Astrocyte of the cerebellum (primary cell): ENCODE results near the gene SMIM17.

Experiments used
- DNase-seq: peaks from one replicate; pipeline ENCODE4 v3.0.0-alpha.2; 2011; ENCODE audit warnings: low read depth
- H3K4me3 ChIP-seq: 2 replicates; pipeline ENCODE4 v1.5.1; 2011; ENCODE audit warnings: mild to moderate bottlenecking, low read depth, low read length, moderate library complexity
- CTCF ChIP-seq: IDR thresholded peaks from 2 replicates; pipeline ENCODE4 v1.5.1; 2012; ENCODE audit warnings: low read length, low read depth, moderate library complexity, mild to moderate bottlenecking; ENCODE audit errors: missing control alignments
- in situ Hi-C: cut with HindIII; loops from 2 replicates; pipeline ENCODE4 v1.10.0; 2017; ENCODE audit warnings: low sequenced_read_pairs

Gene SMIM17

GRCh38 chr19:56601375-56601774, 41.6 kb upstream of the SMIM17 start:
- in situ Hi-C loops, result no loop called here
- TF ChIP-seq CTCF, result no peak
- no peak overlapping the region for H3K4me3 ChIP-seq
- DNase-seq, result no peak

GRCh38 chr19:56603829-56604228, 39.1 kb upstream of the SMIM17 start:
- TF ChIP-seq CTCF, result no peak
- in situ Hi-C loops, result no loop called here
- no peak overlapping the region for H3K4me3 ChIP-seq
- DNase-seq, result no peak

GRCh38 chr19:56608274-56608964, 34.5 kb upstream of the SMIM17 start:
- in situ Hi-C loops, result no loop called here
- DNase-seq, result no peak
- no peak overlapping the region for H3K4me3 ChIP-seq
- no peak for TF ChIP-seq CTCF

- no peak overlapping the region for H3K4me3 ChIP-seq
- TF ChIP-seq CTCF, result no peak
- no peak for DNase-seq
- in situ Hi-C loops, result no loop called here
Measured at GRCh38 chr19:56611288-56611687, 31.7 kb upstream of the SMIM17 start.

GRCh38 chr19:56612737-56613136, 30.2 kb upstream of the SMIM17 start:
- in situ Hi-C loops, result no loop called here
- DNase-seq, result no peak
- no peak for TF ChIP-seq CTCF
- no peak overlapping the region for H3K4me3 ChIP-seq

- no peak for DNase-seq
- no peak overlapping the region for H3K4me3 ChIP-seq
- TF ChIP-seq CTCF, result no peak
- in situ Hi-C loops, result no loop called here
Measured at GRCh38 chr19:56613639-56614038, 29.3 kb upstream of the SMIM17 start.
